ENCODE data around the gene ZNF678.

Gene ZNF678

GRCh38 chr1:227654858-227655752 is 91.7 kb downstream of the ZNF678 start:
- Histone ChIP-seq H3K4me3 (replicated peaks; ENCODE audit: low read depth, low read length) (no peak overlapping the region), H3K27me3 (replicated peaks; ENCODE audit: control insufficient read depth, insufficient read depth, low read length) (no peaks in the 10 kb centered on the region), H3K36me3 (ENCODE audit: control insufficient read depth, insufficient read depth, low read length) (peaks cover 1% of the 10 kb centered on the region; the same call in 1 of the 2 replicates)
- DNase-seq (ENCODE audit: extremely low read depth, insufficient read length) = no peak
- TF ChIP-seq CTCF (IDR thresholded peaks at IDR 0.05; ENCODE audit: insufficient read depth, low read length, poor library complexity, severe bottlenecking) = no peak

- Histone ChIP-seq H3K27me3 (replicated peaks; ENCODE audit: control insufficient read depth, insufficient read depth, low read length) (no peaks in the 10 kb centered on the region), H3K4me3 (replicated peaks; ENCODE audit: low read depth, low read length) (no peak overlapping the region), H3K36me3 (ENCODE audit: control insufficient read depth, insufficient read depth, low read length) (no peaks in the 10 kb centered on the region)
- DNase-seq (ENCODE audit: extremely low read depth, insufficient read length) = no peak
- TF ChIP-seq CTCF (IDR thresholded peaks at IDR 0.05; ENCODE audit: insufficient read depth, low read length, poor library complexity, severe bottlenecking) = no peak
Observed at GRCh38 chr1:227661495-227661894, 98.1 kb downstream of the ZNF678 start.

- H3K27me3 ChIP-seq (replicated peaks; ENCODE audit: control insufficient read depth, insufficient read depth, low read length) = no peaks in the 10 kb centered on the region
- H3K36me3 ChIP-seq (ENCODE audit: control insufficient read depth, insufficient read depth, low read length) = no peaks in the 10 kb centered on the region
- H3K4me3 ChIP-seq (replicated peaks; ENCODE audit: low read depth, low read length) = no peak overlapping the region
- DNase-seq (ENCODE audit: extremely low read depth, insufficient read length) = no peak
- TF ChIP-seq CTCF (IDR thresholded peaks at IDR 0.05; ENCODE audit: insufficient read depth, low read length, poor library complexity, severe bottlenecking) = no peak
Observed at GRCh38 chr1:227662933-227663332, 99.6 kb downstream of the ZNF678 start.

- TF ChIP-seq CTCF (IDR thresholded peaks at IDR 0.05; ENCODE audit: insufficient read depth, low read length, poor library complexity, severe bottlenecking) = no peak
- Histone ChIP-seq H3K4me3 (replicated peaks; ENCODE audit: low read depth, low read length) (no peak overlapping the region), H3K36me3 (ENCODE audit: control insufficient read depth, insufficient read depth, low read length) (no peaks in the 10 kb centered on the region), H3K27me3 (replicated peaks; ENCODE audit: control insufficient read depth, insufficient read depth, low read length) (no peaks in the 10 kb centered on the region)
- DNase-seq (ENCODE audit: extremely low read depth, insufficient read length) = no peak
Observed at GRCh38 chr1:227666286-227666685, 102.9 kb downstream of the ZNF678 start.

- Histone ChIP-seq H3K36me3 (ENCODE audit: control insufficient read depth, insufficient read depth, low read length) (no peaks in the 10 kb centered on the region), H3K27me3 (replicated peaks; ENCODE audit: control insufficient read depth, insufficient read depth, low read length) (no peaks in the 10 kb centered on the region), H3K4me3 (replicated peaks; ENCODE audit: low read depth, low read length) (no peak overlapping the region)
- DNase-seq (ENCODE audit: extremely low read depth, insufficient read length) = no peak
- no peak for TF ChIP-seq CTCF (IDR thresholded peaks at IDR 0.05; ENCODE audit: insufficient read depth, low read length, poor library complexity, severe bottlenecking)
Observed at GRCh38 chr1:227673441-227673840, 110.1 kb downstream of the ZNF678 start.

Measured in GM06990 (cell line).